CD4-positive, alpha-beta T cell (primary cell): ENCODE data around the gene NT5C2. TPM values are rescaled to one million over a fixed set of nuclear protein-coding genes. Genes with fewer than 3 reads are reported as not detected.

Experiments
- ATAC-seq: fragments of 200-7000 bp; cut with Tn5 transposase; one replicate; pipeline ENCODE4 v1.10.0; 2022; ENCODE audit warnings: mild to moderate bottlenecking; ENCODE audit not compliant: poor library complexity
- CTCF ChIA-PET: fragments of 350-600 bp; sonication (Branson Sonifier 250); formaldehyde crosslinking; loops from one replicate; lab custom pipeline; 2021; ENCODE audit warnings: antibody characterized with exemption, inconsistent platforms; lab: Charles Lee
- POLR2A ChIA-PET: fragments of 350-600 bp; sonication (Branson Sonifier 250); formaldehyde crosslinking; loops from one replicate; lab custom pipeline; 2021; ENCODE audit warnings: antibody characterized with exemption, inconsistent platforms; lab: Charles Lee
- DNase-seq, 14 experiments: peaks; one replicate each; pipeline ENCODE4 v3.0.0-alpha.2; 2013 to 2020; ENCODE audit warnings: mixed read lengths in 2 of 14
- H3K27ac ChIP-seq, 2 donors: one replicate each; pipeline versions ENCODE4 v1.5.1 to v1.7.0; 2013; ENCODE audit warnings: low read length in 2 of 2, low read depth in 1 of 2, mild to moderate bottlenecking in 1 of 2
- H3K27me3 ChIP-seq, 2 experiments: 1 replicate in 1 of 2; 2 replicates in 1 of 2; pipeline versions ENCODE4 v1.6.1 to v1.7.0; 2013; ENCODE audit warnings: low read length in 2 of 2, control low read depth in 1 of 2, mild to moderate bottlenecking in 1 of 2, moderate library complexity in 1 of 2; ENCODE audit not compliant: insufficient read depth in 2 of 2, control insufficient read depth in 1 of 2
- H3K36me3 ChIP-seq: one replicate; pipeline ENCODE4 v1.6.1; 2013; ENCODE audit warnings: low read length, control low read depth; ENCODE audit not compliant: insufficient read depth
- H3K4me1 ChIP-seq: one replicate; pipeline ENCODE4 v1.6.1; 2013; ENCODE audit warnings: low read length, control low read depth; ENCODE audit not compliant: insufficient read depth
- H3K4me3 ChIP-seq: one replicate; pipeline ENCODE4 v1.5.1; 2013; ENCODE audit warnings: mild to moderate bottlenecking, low read length, moderate library complexity
- H3K9me3 ChIP-seq, 2 experiments: 1 replicate in 1 of 2; 2 replicates in 1 of 2; pipeline versions ENCODE4 v1.6.1 to v1.7.0; 2013; ENCODE audit warnings: low read length in 2 of 2, mild to moderate bottlenecking in 2 of 2, control low read depth in 1 of 2, moderate library complexity in 1 of 2; ENCODE audit not compliant: control insufficient read depth in 1 of 2, insufficient read depth in 1 of 2
- H3K27ac Mint-ChIP-seq: one replicate; pipeline ENCODE4 v1.8.0; 2020; ENCODE audit warnings: mixed read lengths
- H3K27me3 Mint-ChIP-seq: one replicate; pipeline ENCODE4 v1.8.0; 2021; ENCODE audit warnings: mixed read lengths
- H3K36me3 Mint-ChIP-seq: one replicate; pipeline ENCODE4 v1.8.0; 2021; ENCODE audit warnings: low read depth, mixed read lengths
- H3K4me1 Mint-ChIP-seq: one replicate; pipeline ENCODE4 v1.8.0; 2021; ENCODE audit warnings: low read depth, mixed read lengths
- H3K4me3 Mint-ChIP-seq: one replicate; pipeline ENCODE4 v1.8.0; 2020; ENCODE audit warnings: mild to moderate bottlenecking, mixed read lengths
- H3K9me3 Mint-ChIP-seq: one replicate; pipeline ENCODE4 v1.8.0; 2020; ENCODE audit warnings: mixed read lengths
- intact Hi-C, 2 experiments: fragments of 100-400 bp; cut with DNase I in 1 of 2; cut with micrococcal nuclease in 1 of 2; formaldehyde crosslinking; loops; one replicate each; pipeline versions ENCODE4 v1.15.1 to v1.9.0; 2023 to 2025; cut with DNase I, micrococcal nuclease
- total RNA-seq, 174 experiments: library from RNA in 2 of 174; stranded (reverse) in 2 of 174; gene quantifications; one replicate each; pipeline ENCODE4 v1.2.3 and lab custom pipeline; 2021 to 2026
- TF ChIP-seq, protein P1 (sequence below): fragments of 200-600 bp; IDR thresholded peaks from one replicate; pipeline ENCODE4 v1.8.0; 2022; ENCODE audit warnings: antibody characterized with exemption, mild to moderate bottlenecking

The NT5C2 gene
- total RNA-seq, 2 experiments from 2014 or later = 43.2 to 47.8 TPM

DNA sequence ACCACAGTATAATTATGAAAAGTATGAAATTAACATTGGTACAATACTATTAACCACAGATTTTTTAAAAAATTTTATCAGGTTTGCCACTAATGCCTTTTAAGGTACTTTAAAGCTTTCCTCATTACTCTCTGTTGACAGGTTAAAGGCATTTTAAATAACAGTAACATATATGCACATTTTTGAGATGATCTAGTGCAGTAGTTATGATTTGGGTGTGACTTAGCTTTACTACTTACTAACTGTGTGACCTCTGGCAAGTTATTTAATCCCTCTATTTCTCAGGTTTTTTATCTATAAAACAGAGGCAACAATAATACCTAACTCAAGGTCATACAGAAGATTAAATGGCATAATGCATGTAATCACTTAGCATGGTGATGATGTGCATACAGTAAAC lies 94.8 kb downstream of the NT5C2 start:
- ATAC-seq (no peak), DNase-seq (no peak)
- Histone ChIP-seq H3K4me3 (no peak overlapping the region), H3K36me3 (peaks cover 79% of the 10 kb centered on the region), H3K27ac (no peak overlapping the region), H3K9me3 (no peaks in the 10 kb centered on the region), H3K4me1 (no peaks in the 10 kb centered on the region), H3K27me3 (no peaks in the 10 kb centered on the region)
- Mint-ChIP-seq H3K9me3 (no peaks in the 10 kb centered on the region), H3K4me3 (no peak overlapping the region), H3K4me1 (no peaks in the 10 kb centered on the region), H3K36me3 (peaks cover 81% of the 10 kb centered on the region), H3K27ac (no peak overlapping the region), H3K27me3 (no peaks in the 10 kb centered on the region)
- ChIA-PET CTCF (no interaction called here), POLR2A (no interaction called here)
- intact Hi-C loops = no loop called here
- TF ChIP-seq, protein P1, sequence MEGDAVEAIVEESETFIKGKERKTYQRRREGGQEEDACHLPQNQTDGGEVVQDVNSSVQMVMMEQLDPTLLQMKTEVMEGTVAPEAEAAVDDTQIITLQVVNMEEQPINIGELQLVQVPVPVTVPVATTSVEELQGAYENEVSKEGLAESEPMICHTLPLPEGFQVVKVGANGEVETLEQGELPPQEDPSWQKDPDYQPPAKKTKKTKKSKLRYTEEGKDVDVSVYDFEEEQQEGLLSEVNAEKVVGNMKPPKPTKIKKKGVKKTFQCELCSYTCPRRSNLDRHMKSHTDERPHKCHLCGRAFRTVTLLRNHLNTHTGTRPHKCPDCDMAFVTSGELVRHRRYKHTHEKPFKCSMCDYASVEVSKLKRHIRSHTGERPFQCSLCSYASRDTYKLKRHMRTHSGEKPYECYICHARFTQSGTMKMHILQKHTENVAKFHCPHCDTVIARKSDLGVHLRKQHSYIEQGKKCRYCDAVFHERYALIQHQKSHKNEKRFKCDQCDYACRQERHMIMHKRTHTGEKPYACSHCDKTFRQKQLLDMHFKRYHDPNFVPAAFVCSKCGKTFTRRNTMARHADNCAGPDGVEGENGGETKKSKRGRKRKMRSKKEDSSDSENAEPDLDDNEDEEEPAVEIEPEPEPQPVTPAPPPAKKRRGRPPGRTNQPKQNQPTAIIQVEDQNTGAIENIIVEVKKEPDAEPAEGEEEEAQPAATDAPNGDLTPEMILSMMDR = no peak

DNA sequence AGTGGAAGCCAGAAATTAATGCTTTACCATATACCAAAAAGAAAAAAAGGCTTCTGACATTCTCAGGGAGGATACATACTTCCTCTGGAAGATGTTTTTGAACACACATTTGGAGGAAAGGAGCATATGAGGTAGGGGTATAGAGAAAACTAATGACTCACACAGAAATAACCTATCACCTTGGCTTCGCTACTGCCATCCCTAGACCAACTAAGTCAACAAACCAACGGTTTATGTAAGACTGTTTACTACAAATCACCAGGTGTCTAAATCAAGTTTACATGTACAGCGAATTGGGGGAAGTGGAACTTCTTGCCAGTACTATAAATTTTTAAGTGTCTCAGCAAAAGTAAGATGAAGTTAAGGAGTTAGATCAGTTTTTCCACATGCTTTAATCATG lies 96.9 kb downstream of the NT5C2 start:
- peaks cover 87% of the 10 kb centered on the region for H3K36me3 Mint-ChIP-seq
- peaks cover 84% of the 10 kb centered on the region for H3K36me3 ChIP-seq

DNA sequence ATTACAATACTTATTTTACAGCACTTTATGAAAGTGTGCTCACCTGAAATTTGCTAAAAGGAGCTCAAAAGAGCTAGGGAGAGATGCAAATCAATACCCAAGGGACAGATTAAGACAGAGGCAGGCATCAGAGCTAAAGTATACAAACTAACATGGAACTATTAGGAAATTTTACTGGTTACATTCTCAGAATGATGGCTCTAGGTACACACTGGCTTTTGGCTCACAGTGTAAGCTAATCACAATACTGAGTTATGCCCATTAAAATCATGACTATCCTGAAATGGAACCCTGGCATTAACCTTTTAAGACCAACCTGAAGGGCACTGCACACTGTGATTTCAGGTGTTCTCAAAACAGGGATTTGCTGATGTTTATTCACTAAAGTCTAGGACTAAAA lies 98.1 kb downstream of the NT5C2 start:
- ChIA-PET POLR2A (no interaction called here), CTCF (no interaction called here)
- no peak for ATAC-seq
- Histone ChIP-seq H3K36me3 (peaks cover 85% of the 10 kb centered on the region), H3K4me3 (no peak overlapping the region), H3K27me3 (no peaks in the 10 kb centered on the region), H3K27ac (no peak overlapping the region), H3K4me1 (no peaks in the 10 kb centered on the region), H3K9me3 (no peaks in the 10 kb centered on the region)
- TF ChIP-seq, protein P1 = no peak
- no peaks in the 10 kb centered on the region for H3K4me1 Mint-ChIP-seq
- intact Hi-C loops = no loop called here
- no peak for DNase-seq
- no peaks in the 10 kb centered on the region for H3K9me3 Mint-ChIP-seq
- peaks cover 90% of the 10 kb centered on the region for H3K36me3 Mint-ChIP-seq
- H3K4me3 Mint-ChIP-seq = no peak overlapping the region
- H3K27ac Mint-ChIP-seq = no peak overlapping the region
- H3K27me3 Mint-ChIP-seq = no peaks in the 10 kb centered on the region

More for the DNA sequence above, 96.9 kb downstream of the NT5C2 start:
- H3K4me1 Mint-ChIP-seq = no peaks in the 10 kb centered on the region
- no peaks in the 10 kb centered on the region for H3K4me1 ChIP-seq
- no peaks in the 10 kb centered on the region for H3K27me3 ChIP-seq
- ChIA-PET POLR2A (no interaction called here), CTCF (interaction anchor here (1.2 kb wide), 1 partner anchor 9 kb away, joined by 5 read pairs; no protein-coding TSS in a partner anchor)
- no peak overlapping the region for H3K4me3 ChIP-seq
- no peak for ATAC-seq
- no peak overlapping the region for H3K4me3 Mint-ChIP-seq
- no peak for DNase-seq
- H3K27ac Mint-ChIP-seq = no peak overlapping the region
- H3K9me3 ChIP-seq = no peaks in the 10 kb centered on the region
- no peak overlapping the region for H3K27ac ChIP-seq
- TF ChIP-seq, protein P1 = no peak
- no peaks in the 10 kb centered on the region for H3K9me3 Mint-ChIP-seq
- H3K27me3 Mint-ChIP-seq = no peaks in the 10 kb centered on the region
- intact Hi-C loops = no loop called here
